Testis (tissue), 2 donors: ENCODE data around the gene UBE2O.

Experiments used
- CTCF ChIP-seq, 3 experiments: fragments of 450-650 bp in 2 of 3; fragments of 200-600 bp in 1 of 3; sonication (generic) in 1 of 3; IDR thresholded peaks; one replicate each; pipeline ENCODE4 v1.5.1; 2016 to 2019; ENCODE audit warnings: antibody characterized with exemption in 3 of 3, mild to moderate bottlenecking in 2 of 3, moderate library complexity in 1 of 3
- POLR2A ChIP-seq: fragments of 450-650 bp; IDR thresholded peaks from one replicate; pipeline ENCODE4 v1.6.1; 2017; ENCODE audit warnings: antibody characterized with exemption, mild to moderate bottlenecking, moderate library complexity

GRCh38 chr17:76480632-76481031, 27.7 kb upstream of the UBE2O start:
- TF ChIP-seq CTCF (IDR thresholded peaks at IDR 0.05) (no peak), POLR2A (no peak)
